ENCODE data around the gene OGA.

The OGA gene

GRCh38 chr10:101759309-101760247 is 58.7 kb downstream of the OGA start:
- H3K9ac ChIP-seq (ENCODE audit: low read depth, low read length) = no peak overlapping the region
- H3K4me3 ChIP-seq (ENCODE audit: low read depth, low read length) = no peak overlapping the region
- peaks cover 7% of the 10 kb centered on the region for H3K27me3 ChIP-seq (ENCODE audit: control insufficient read depth, insufficient read depth, low read length)
- no peaks in the 10 kb centered on the region for H3K9me3 ChIP-seq (ENCODE audit: control insufficient read depth, insufficient read depth, low read length)
- no peaks in the 10 kb centered on the region for H3K4me1 ChIP-seq (ENCODE audit: control insufficient read depth, insufficient read depth, low read length)
- no peaks in the 10 kb centered on the region for H3K36me3 ChIP-seq (ENCODE audit: control insufficient read depth, insufficient read depth, low read length)

GRCh38 chr10:101758858-101759257 is 59.4 kb downstream of the OGA start:
- H3K27me3 ChIP-seq (ENCODE audit: control insufficient read depth, insufficient read depth, low read length) = peaks cover 7% of the 10 kb centered on the region

GRCh38 chr10:101752241-101752640 is 66.0 kb downstream of the OGA start:
- Histone ChIP-seq H3K4me1 (ENCODE audit: control insufficient read depth, insufficient read depth, low read length) (peaks cover 2% of the 10 kb centered on the region), H3K9me3 (ENCODE audit: control insufficient read depth, insufficient read depth, low read length) (no peaks in the 10 kb centered on the region), H3K27me3 (ENCODE audit: control insufficient read depth, insufficient read depth, low read length) (no peaks in the 10 kb centered on the region)

More at GRCh38 chr10:101758858-101759257, 59.4 kb downstream of the OGA start:
- no peak overlapping the region for H3K9ac ChIP-seq (ENCODE audit: low read depth, low read length)
- H3K36me3 ChIP-seq (ENCODE audit: control insufficient read depth, insufficient read depth, low read length) = no peaks in the 10 kb centered on the region
- H3K4me1 ChIP-seq (ENCODE audit: control insufficient read depth, insufficient read depth, low read length) = no peaks in the 10 kb centered on the region
- H3K9me3 ChIP-seq (ENCODE audit: control insufficient read depth, insufficient read depth, low read length) = no peaks in the 10 kb centered on the region
- no peak overlapping the region for H3K4me3 ChIP-seq (ENCODE audit: low read depth, low read length)

GRCh38 chr10:101749047-101750016 is 68.9 kb downstream of the OGA start:
- H3K36me3 ChIP-seq (ENCODE audit: control insufficient read depth, insufficient read depth, low read length) = no peaks in the 10 kb centered on the region
- no peaks in the 10 kb centered on the region for H3K9me3 ChIP-seq (ENCODE audit: control insufficient read depth, insufficient read depth, low read length)
- no peaks in the 10 kb centered on the region for H3K27me3 ChIP-seq (ENCODE audit: control insufficient read depth, insufficient read depth, low read length)
- H3K4me1 ChIP-seq (ENCODE audit: control insufficient read depth, insufficient read depth, low read length) = peaks cover 2% of the 10 kb centered on the region
- H3K4me3 ChIP-seq (ENCODE audit: low read depth, low read length) = no peak overlapping the region
- H3K9ac ChIP-seq (ENCODE audit: low read depth, low read length) = no peak overlapping the region

More at GRCh38 chr10:101752241-101752640, 66.0 kb downstream of the OGA start:
- H3K9ac ChIP-seq (ENCODE audit: low read depth, low read length) = no peak overlapping the region
- H3K36me3 ChIP-seq (ENCODE audit: control insufficient read depth, insufficient read depth, low read length) = no peaks in the 10 kb centered on the region
- no peak overlapping the region for H3K4me3 ChIP-seq (ENCODE audit: low read depth, low read length)

- H3K9me3 ChIP-seq (ENCODE audit: control insufficient read depth, insufficient read depth, low read length) = no peaks in the 10 kb centered on the region
- peaks cover 2% of the 10 kb centered on the region for H3K4me1 ChIP-seq (ENCODE audit: control insufficient read depth, insufficient read depth, low read length)
- H3K27me3 ChIP-seq (ENCODE audit: control insufficient read depth, insufficient read depth, low read length) = no peaks in the 10 kb centered on the region
- H3K9ac ChIP-seq (ENCODE audit: low read depth, low read length) = no peak overlapping the region
- H3K4me3 ChIP-seq (ENCODE audit: low read depth, low read length) = no peak overlapping the region
- no peaks in the 10 kb centered on the region for H3K36me3 ChIP-seq (ENCODE audit: control insufficient read depth, insufficient read depth, low read length)
These were observed 69.7 kb downstream of the OGA start for GRCh38 chr10:101748496-101748895.

- Histone ChIP-seq H3K9me3 (ENCODE audit: control insufficient read depth, insufficient read depth, low read length) (no peaks in the 10 kb centered on the region), H3K36me3 (ENCODE audit: control insufficient read depth, insufficient read depth, low read length) (no peaks in the 10 kb centered on the region), H3K27me3 (ENCODE audit: control insufficient read depth, insufficient read depth, low read length) (peaks cover 4% of the 10 kb centered on the region), H3K4me3 (ENCODE audit: low read depth, low read length) (no peak overlapping the region), H3K9ac (ENCODE audit: low read depth, low read length) (no peak overlapping the region), H3K4me1 (ENCODE audit: control insufficient read depth, insufficient read depth, low read length) (peaks cover 2% of the 10 kb centered on the region)
These were observed 73.1 kb downstream of the OGA start for GRCh38 chr10:101745074-101745696.

GRCh38 chr10:101744267-101744666 is 74.0 kb downstream of the OGA start:
- Histone ChIP-seq H3K9me3 (ENCODE audit: control insufficient read depth, insufficient read depth, low read length) (no peaks in the 10 kb centered on the region), H3K4me1 (ENCODE audit: control insufficient read depth, insufficient read depth, low read length) (peaks cover 2% of the 10 kb centered on the region), H3K4me3 (ENCODE audit: low read depth, low read length) (no peak overlapping the region), H3K9ac (ENCODE audit: low read depth, low read length) (no peak overlapping the region), H3K36me3 (ENCODE audit: control insufficient read depth, insufficient read depth, low read length) (no peaks in the 10 kb centered on the region), H3K27me3 (ENCODE audit: control insufficient read depth, insufficient read depth, low read length) (peaks cover 4% of the 10 kb centered on the region)

GRCh38 chr10:101741938-101742337 is 76.3 kb downstream of the OGA start:
- Histone ChIP-seq H3K4me1 (ENCODE audit: control insufficient read depth, insufficient read depth, low read length) (no peaks in the 10 kb centered on the region), H3K36me3 (ENCODE audit: control insufficient read depth, insufficient read depth, low read length) (no peaks in the 10 kb centered on the region), H3K9ac (ENCODE audit: low read depth, low read length) (no peak overlapping the region), H3K27me3 (ENCODE audit: control insufficient read depth, insufficient read depth, low read length) (peaks cover 4% of the 10 kb centered on the region), H3K4me3 (ENCODE audit: low read depth, low read length) (no peak overlapping the region), H3K9me3 (ENCODE audit: control insufficient read depth, insufficient read depth, low read length) (no peaks in the 10 kb centered on the region)

- Histone ChIP-seq H3K36me3 (ENCODE audit: control insufficient read depth, insufficient read depth, low read length) (no peaks in the 10 kb centered on the region), H3K9me3 (ENCODE audit: control insufficient read depth, insufficient read depth, low read length) (no peaks in the 10 kb centered on the region), H3K4me3 (ENCODE audit: low read depth, low read length) (no peak overlapping the region), H3K4me1 (ENCODE audit: control insufficient read depth, insufficient read depth, low read length) (peaks cover 2% of the 10 kb centered on the region), H3K9ac (ENCODE audit: low read depth, low read length) (no peak overlapping the region), H3K27me3 (ENCODE audit: control insufficient read depth, insufficient read depth, low read length) (peaks cover 4% of the 10 kb centered on the region)
These were observed 81.6 kb downstream of the OGA start for GRCh38 chr10:101736666-101737065.
